Sigmoid colon (tissue), 7 donors: ENCODE measurements around the gene TBC1D22A. TPM values are rescaled to one million over a fixed set of nuclear protein-coding genes. Genes with fewer than 3 reads are reported as not detected.

ENCODE experiments used
- DNase-seq: peaks from one replicate; pipeline ENCODE4 v3.0.0-alpha.2; 2019
- H3K27ac ChIP-seq, 4 donors: fragments of 200-600 bp; sonication (generic); one replicate each; pipeline ENCODE4 v1.5.1; 2016 to 2019; ENCODE audit warnings: mild to moderate bottlenecking in 1 of 4
- H3K27me3 ChIP-seq, 3 donors: fragments of 200-600 bp; sonication (generic); one replicate each; pipeline ENCODE4 v1.5.1; 2019; ENCODE audit warnings: mild to moderate bottlenecking in 1 of 3
- H3K36me3 ChIP-seq, 4 donors: fragments of 200-600 bp; sonication (generic); one replicate each; pipeline ENCODE4 v1.5.1; 2016 to 2019
- H3K4me1 ChIP-seq, 4 donors: fragments of 200-600 bp; sonication (generic); one replicate each; pipeline ENCODE4 v1.5.1; 2017 to 2019
- H3K4me3 ChIP-seq, 4 donors: fragments of 200-600 bp; sonication (generic); one replicate each; pipeline ENCODE4 v1.5.1; 2017 to 2019; ENCODE audit warnings: mild to moderate bottlenecking in 2 of 4, moderate library complexity in 1 of 4
- H3K9me3 ChIP-seq, 4 donors: fragments of 200-600 bp in 3 of 4; sonication (generic) in 3 of 4; one replicate each; pipeline versions ENCODE4 v1.5.1 to v1.6.1; 2013 to 2019
- CTCF ChIP-seq, 4 experiments: fragments of 450-650 bp in 3 of 4; fragments of 200-600 bp in 1 of 4; IDR thresholded peaks; one replicate each; pipeline ENCODE4 v1.5.1; 2016 to 2019; ENCODE audit warnings: antibody characterized with exemption in 4 of 4, mild to moderate bottlenecking in 3 of 4, moderate library complexity in 2 of 4
- EP300 ChIP-seq, 4 donors: sonication (generic); formaldehyde crosslinking; IDR thresholded peaks; one replicate each; pipeline ENCODE4 v1.6.1; 2017; ENCODE audit warnings: antibody characterized with exemption in 4 of 4
- POLR2A ChIP-seq, 2 donors: fragments of 450-650 bp; IDR thresholded peaks; one replicate each; pipeline ENCODE4 v1.6.1; 2016; ENCODE audit warnings: antibody characterized with exemption in 2 of 2, mild to moderate bottlenecking in 2 of 2, moderate library complexity in 2 of 2
- POLR2AphosphoS5 ChIP-seq, 4 donors: sonication (generic); formaldehyde crosslinking; IDR thresholded peaks; one replicate each; pipeline ENCODE4 v1.6.1; 2017; ENCODE audit warnings: antibody characterized with exemption in 4 of 4
- WGBS, 2 donors: extraction: QIAGEN DNeasy Blood & Tissue Kit; methylation state at CpG; one replicate each; pipeline ENCODE4 v1.1.7; 2013; 5-methylcytosine and 5-hydroxymethylcytosine counted together
- intact Hi-C: fragments of 100-400 bp; cut with DNase I; formaldehyde crosslinking; loops from one replicate; pipeline ENCODE4 v1.15.1; 2023
- polyA plus RNA-seq, 3 donors: library from polyadenylated mRNA; stranded (reverse); fragments of 200-250 nt; gene quantifications; one replicate each; pipeline ENCODE4 v1.2.3, GENCODE V29; 2013
- total RNA-seq, 4 donors: library from RNA; depleted of rRNA; stranded (reverse); fragments of >200 nt; gene quantifications; one replicate each; pipeline ENCODE4 v1.1.0, GENCODE V29; 2016
- donor health status: healthy with polysubstance abuse.
- donor health status: Bipolar disorder and iron deficiency.
- donor health status: healthy.

The TBC1D22A gene
- total and polyA plus RNA-seq, 7 donors: 13.6 to 34.6 (median 14.3) TPM

GRCh38 chr22:47082505-47082904, 320.1 kb downstream of the TBC1D22A start:
- TF ChIP-seq POLR2AphosphoS5 (IDR thresholded peaks at IDR 0.05) (no peak), POLR2A (IDR thresholded peaks at IDR 0.05) (no peak), CTCF (IDR thresholded peaks at IDR 0.05) (no peak), EP300 (IDR thresholded peaks at IDR 0.05) (no peak)
- 82 to 91% methylated on average over 1 of the region's 1 CpG for WGBS, 2 donors
- H3K27me3 ChIP-seq: no peaks in the 10 kb centered on the region
- H3K36me3 ChIP-seq: no peaks in the 10 kb centered on the region
- H3K4me1 ChIP-seq: no peaks in the 10 kb centered on the region
- no peak overlapping the region for H3K27ac ChIP-seq
- H3K9me3 ChIP-seq: no peaks in the 10 kb centered on the region
- intact Hi-C loops: no loop called here
- no peak for DNase-seq
- no peak overlapping the region for H3K4me3 ChIP-seq

- Histone ChIP-seq H3K4me3 (no peak overlapping the region), H3K9me3 (no peaks in the 10 kb centered on the region), H3K36me3 (no peaks in the 10 kb centered on the region), H3K27me3 (no peaks in the 10 kb centered on the region), H3K4me1 (no peaks in the 10 kb centered on the region), H3K27ac (no peak overlapping the region)
- TF ChIP-seq POLR2AphosphoS5 (IDR thresholded peaks at IDR 0.05) (no peak), POLR2A (IDR thresholded peaks at IDR 0.05) (no peak), CTCF (IDR thresholded peaks at IDR 0.05) (no peak), EP300 (IDR thresholded peaks at IDR 0.05) (no peak)
- DNase-seq: no peak
- WGBS, 2 donors: 93 to 96% methylated on average over 14 of the region's 14 CpGs
- intact Hi-C loops: no loop called here
These were observed 321.0 kb downstream of the TBC1D22A start for GRCh38 chr22:47083379-47083986.

- H3K27me3 ChIP-seq: no peaks in the 10 kb centered on the region
- H3K4me1 ChIP-seq: no peaks in the 10 kb centered on the region
- no peak overlapping the region for H3K27ac ChIP-seq
- no peak for TF ChIP-seq POLR2AphosphoS5 (IDR thresholded peaks at IDR 0.05)
- no peak for TF ChIP-seq POLR2A (IDR thresholded peaks at IDR 0.05)
- no peak for TF ChIP-seq CTCF (IDR thresholded peaks at IDR 0.05)
- no peak for TF ChIP-seq EP300 (IDR thresholded peaks at IDR 0.05)
- no peak for DNase-seq
- H3K36me3 ChIP-seq: no peaks in the 10 kb centered on the region
- H3K9me3 ChIP-seq: no peaks in the 10 kb centered on the region
- intact Hi-C loops: no loop called here
- H3K4me3 ChIP-seq: no peak overlapping the region
- WGBS, 2 donors: 89 to 95% methylated on average over 12 of the region's 12 CpGs
These were observed 321.8 kb downstream of the TBC1D22A start for GRCh38 chr22:47084226-47084625.

- Histone ChIP-seq H3K4me1 (peaks cover 0 to 15% (median 12%) of the 10 kb centered on the region in 4 donors), H3K9me3 (no peaks in the 10 kb centered on the region), H3K27me3 (no peaks in the 10 kb centered on the region), H3K27ac (no peak overlapping the region), H3K4me3 (no peak overlapping the region), H3K36me3 (no peaks in the 10 kb centered on the region)
- TF ChIP-seq POLR2AphosphoS5 (IDR thresholded peaks at IDR 0.05): no peak
- TF ChIP-seq CTCF (IDR thresholded peaks at IDR 0.05): no peak
- no peak for TF ChIP-seq EP300 (IDR thresholded peaks at IDR 0.05)
- no peak for TF ChIP-seq POLR2A (IDR thresholded peaks at IDR 0.05)
- no peak for DNase-seq
- intact Hi-C loops: no loop called here
- 93 to 95% methylated on average over 17 of the region's 17 CpGs for WGBS, 2 donors
These were observed 324.3 kb downstream of the TBC1D22A start for GRCh38 chr22:47086596-47087248.
